Upper lobe of right lung (tissue), 1 donor: ENCODE measurements around the gene KIN. TPM values are rescaled to one million over a fixed set of nuclear protein-coding genes. Genes with fewer than 3 reads are reported as not detected.

Source experiments
- ATAC-seq: fragments of 200-7000 bp; cut with Tn5 transposase; one replicate; pipeline ENCODE4 v1.9.1; 2020; ENCODE audit warnings: mild to moderate bottlenecking, moderate library complexity
- DNase-seq: peaks from one replicate; pipeline ENCODE4 v3.0.0-alpha.2; 2020
- H3K27ac ChIP-seq: fragments of 200-600 bp; one replicate; pipeline ENCODE4 v1.8.0; 2022
- H3K27me3 ChIP-seq: fragments of 200-600 bp; one replicate; pipeline ENCODE4 v1.8.0; 2022; ENCODE audit warnings: mild to moderate bottlenecking
- H3K36me3 ChIP-seq: fragments of 200-600 bp; one replicate; pipeline ENCODE4 v1.8.0; 2022
- H3K4me1 ChIP-seq: fragments of 200-600 bp; one replicate; pipeline ENCODE4 v1.8.0; 2022
- H3K4me3 ChIP-seq: fragments of 200-600 bp; one replicate; pipeline ENCODE4 v1.8.0; 2022; ENCODE audit warnings: mild to moderate bottlenecking
- H3K9me3 ChIP-seq: fragments of 200-600 bp; one replicate; pipeline ENCODE4 v1.8.0; 2022
- intact Hi-C: fragments of 100-400 bp; cut with DNase I; formaldehyde crosslinking; loops from one replicate; pipeline ENCODE4 v1.11.0; 2022
- long read RNA-seq: library from polyadenylated mRNA; unstranded; transcript quantifications from one replicate; pipeline ENCODE4 v2.0.0, GENCODE V29; 2021
- total RNA-seq: library from RNA; stranded (reverse); fragmentation: NEBNext Ultra II Directional; extraction: Animal tissue kit (Norgen Biotek cat#: 25700); gene quantifications from one replicate; pipeline ENCODE4 v1.2.1, GENCODE V29; 2021
- TF ChIP-seq, protein P1 (sequence below): fragments of 200-600 bp; IDR thresholded peaks from one replicate; pipeline ENCODE4 v1.8.0; 2022; ENCODE audit warnings: antibody characterized with exemption
- donor health status: DM: no; HTN: yes; CAD: no; lungs with severe emphysema.

Gene KIN, protein sequence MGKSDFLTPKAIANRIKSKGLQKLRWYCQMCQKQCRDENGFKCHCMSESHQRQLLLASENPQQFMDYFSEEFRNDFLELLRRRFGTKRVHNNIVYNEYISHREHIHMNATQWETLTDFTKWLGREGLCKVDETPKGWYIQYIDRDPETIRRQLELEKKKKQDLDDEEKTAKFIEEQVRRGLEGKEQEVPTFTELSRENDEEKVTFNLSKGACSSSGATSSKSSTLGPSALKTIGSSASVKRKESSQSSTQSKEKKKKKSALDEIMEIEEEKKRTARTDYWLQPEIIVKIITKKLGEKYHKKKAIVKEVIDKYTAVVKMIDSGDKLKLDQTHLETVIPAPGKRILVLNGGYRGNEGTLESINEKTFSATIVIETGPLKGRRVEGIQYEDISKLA
- 11.9 TPM for total RNA-seq
- long read RNA-seq, full-length matches to known transcripts: 6 of 10 reads
- long read RNA-seq, partial matches to known transcripts: 0 of 10 reads
- long read RNA-seq, other reads (novel, unspliced or antisense): 4 of 10 reads

DNA sequence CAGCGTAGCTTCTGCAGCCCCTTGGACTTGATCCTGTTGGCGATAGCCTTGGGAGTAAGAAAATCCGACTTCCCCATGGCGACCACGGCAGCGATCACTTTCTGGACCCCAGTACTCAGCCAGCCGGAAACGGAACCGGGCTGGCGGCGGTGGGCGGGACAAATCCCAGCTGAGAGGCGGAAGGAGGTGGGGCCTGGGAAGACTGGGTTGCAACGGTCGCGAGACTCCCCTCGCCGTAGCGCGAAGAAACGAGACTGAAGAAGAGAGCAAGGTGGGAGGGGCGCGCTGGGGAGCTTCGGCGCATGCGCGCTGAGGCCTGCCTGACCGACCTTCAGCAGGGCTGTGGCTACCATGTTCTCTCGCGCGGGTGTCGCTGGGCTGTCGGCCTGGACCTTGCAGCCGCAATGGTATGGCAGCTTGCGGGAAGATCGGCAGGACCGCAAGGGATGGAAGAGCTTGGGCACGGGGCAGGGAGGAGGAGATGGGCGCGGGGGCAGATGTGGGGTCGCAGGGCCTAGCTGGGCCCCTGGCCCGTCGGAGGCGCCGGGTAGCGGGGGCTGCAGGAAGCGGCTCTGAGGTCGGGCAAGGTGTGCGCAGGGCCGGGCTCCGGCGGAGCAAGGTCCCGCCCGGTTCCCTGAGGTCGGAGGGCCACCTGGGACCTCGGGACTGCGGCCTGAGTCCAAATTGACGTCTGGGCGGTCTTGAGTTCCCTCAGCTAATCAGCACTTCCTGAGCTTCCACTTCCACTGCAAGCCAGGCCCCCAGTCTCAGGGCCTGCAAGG lies at the start of gene KIN, which contains the start of gene ATP5F1C:
KIN (minus strand) TSS at position 137 of the 782 bp plus-strand sequence; CDS start at position 77, 60 bp downstream.
ATP5F1C (plus strand) TSS at position 321 of the 782 bp plus-strand sequence; CDS start at position 352, 31 bp downstream.
- ATAC-seq (peak; percentile 99), DNase-seq (peak; percentile 99)
- Histone ChIP-seq H3K4me3 (peak within 1 kb of the TSS; percentile 94), H3K4me1 (peaks cover 22% of the 10 kb centered on the region), H3K36me3 (no peaks in the 10 kb centered on the region), H3K27ac (peak within 1 kb of the TSS; percentile 90), H3K27me3 (no peaks in the 10 kb centered on the region), H3K9me3 (no peaks in the 10 kb centered on the region)
- intact Hi-C loops: no loop called here
- TF ChIP-seq, protein P1, sequence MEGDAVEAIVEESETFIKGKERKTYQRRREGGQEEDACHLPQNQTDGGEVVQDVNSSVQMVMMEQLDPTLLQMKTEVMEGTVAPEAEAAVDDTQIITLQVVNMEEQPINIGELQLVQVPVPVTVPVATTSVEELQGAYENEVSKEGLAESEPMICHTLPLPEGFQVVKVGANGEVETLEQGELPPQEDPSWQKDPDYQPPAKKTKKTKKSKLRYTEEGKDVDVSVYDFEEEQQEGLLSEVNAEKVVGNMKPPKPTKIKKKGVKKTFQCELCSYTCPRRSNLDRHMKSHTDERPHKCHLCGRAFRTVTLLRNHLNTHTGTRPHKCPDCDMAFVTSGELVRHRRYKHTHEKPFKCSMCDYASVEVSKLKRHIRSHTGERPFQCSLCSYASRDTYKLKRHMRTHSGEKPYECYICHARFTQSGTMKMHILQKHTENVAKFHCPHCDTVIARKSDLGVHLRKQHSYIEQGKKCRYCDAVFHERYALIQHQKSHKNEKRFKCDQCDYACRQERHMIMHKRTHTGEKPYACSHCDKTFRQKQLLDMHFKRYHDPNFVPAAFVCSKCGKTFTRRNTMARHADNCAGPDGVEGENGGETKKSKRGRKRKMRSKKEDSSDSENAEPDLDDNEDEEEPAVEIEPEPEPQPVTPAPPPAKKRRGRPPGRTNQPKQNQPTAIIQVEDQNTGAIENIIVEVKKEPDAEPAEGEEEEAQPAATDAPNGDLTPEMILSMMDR: no peak

DNA sequence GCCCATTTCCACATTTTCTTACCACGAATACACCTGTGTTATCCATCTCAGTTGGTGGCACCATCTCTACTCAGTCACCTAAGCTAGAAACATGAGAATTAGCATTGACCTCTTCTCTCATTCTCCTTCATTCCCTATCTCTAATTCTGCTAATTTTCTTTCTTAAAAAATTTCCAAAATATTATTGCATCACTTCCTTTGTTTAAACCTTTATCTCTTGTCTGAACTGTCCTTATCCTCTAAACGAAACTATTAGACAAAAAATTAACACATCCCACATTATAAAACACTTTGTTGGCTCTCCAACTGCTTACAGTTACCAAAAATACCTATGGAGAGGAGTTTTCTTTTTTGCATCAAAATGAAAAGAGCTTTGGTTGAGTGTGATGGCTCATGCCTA lies 48.8 kb upstream of the KIN start:
- no peaks in the 10 kb centered on the region for H3K36me3 ChIP-seq
- H3K4me3 ChIP-seq: no peak overlapping the region
- ATAC-seq: no peak
- DNase-seq: no peak
- intact Hi-C loops: no loop called here
- H3K27ac ChIP-seq: no peak overlapping the region
- no peaks in the 10 kb centered on the region for H3K9me3 ChIP-seq
- no peaks in the 10 kb centered on the region for H3K4me1 ChIP-seq
- TF ChIP-seq, protein P1: no peak
- no peaks in the 10 kb centered on the region for H3K27me3 ChIP-seq

DNA sequence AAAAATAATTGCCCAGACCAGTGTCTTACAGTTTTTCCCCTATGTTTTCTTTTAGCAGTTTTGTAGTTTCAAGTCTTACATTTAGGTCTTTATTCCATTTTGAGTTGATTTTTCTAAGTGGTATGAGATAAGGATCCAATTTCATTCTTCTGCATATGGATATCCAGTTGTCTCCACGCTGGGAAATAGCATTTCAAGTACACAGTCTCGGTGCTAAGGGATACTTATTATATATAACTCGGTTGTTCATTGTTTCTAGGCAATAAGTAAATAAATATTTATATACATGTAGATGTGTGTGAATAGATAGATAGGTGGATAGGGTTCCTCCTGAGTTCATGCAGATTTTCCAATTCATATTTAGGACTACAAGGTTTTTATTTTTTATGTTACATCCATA lies 46.5 kb upstream of the KIN start:
- Histone ChIP-seq H3K27ac (no peak overlapping the region), H3K4me1 (no peaks in the 10 kb centered on the region), H3K4me3 (no peak overlapping the region), H3K27me3 (no peaks in the 10 kb centered on the region), H3K9me3 (no peaks in the 10 kb centered on the region), H3K36me3 (no peaks in the 10 kb centered on the region)
- no peak for ATAC-seq
- no peak for DNase-seq
- intact Hi-C loops: no loop called here
- TF ChIP-seq, protein P1: no peak

DNA sequence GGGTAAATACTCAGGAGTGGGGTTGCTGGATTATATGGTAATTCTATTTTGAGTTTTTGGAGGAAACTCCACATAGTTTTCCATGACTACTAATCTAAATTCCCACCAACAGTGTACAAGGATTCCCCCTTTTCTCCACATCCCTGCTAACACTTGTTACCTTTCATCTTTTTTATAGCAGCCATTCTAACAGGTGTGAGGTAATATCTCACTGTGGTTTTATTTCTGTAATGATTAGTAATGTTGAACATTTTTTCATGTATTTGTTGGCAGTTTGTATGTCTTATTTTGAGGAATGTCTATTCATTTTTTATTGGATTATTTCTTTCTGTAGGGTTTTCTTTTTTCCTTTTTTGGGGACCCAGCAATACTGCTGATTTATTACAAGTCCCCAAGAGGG lies 45.4 kb upstream of the KIN start:
- H3K9me3 ChIP-seq: no peaks in the 10 kb centered on the region
- intact Hi-C loops: no loop called here
- H3K4me3 ChIP-seq: no peak overlapping the region
- H3K36me3 ChIP-seq: no peaks in the 10 kb centered on the region
- TF ChIP-seq, protein P1: no peak
- H3K27me3 ChIP-seq: no peaks in the 10 kb centered on the region
- DNase-seq: no peak
- no peak overlapping the region for H3K27ac ChIP-seq
- H3K4me1 ChIP-seq: no peaks in the 10 kb centered on the region
- ATAC-seq: no peak

DNA sequence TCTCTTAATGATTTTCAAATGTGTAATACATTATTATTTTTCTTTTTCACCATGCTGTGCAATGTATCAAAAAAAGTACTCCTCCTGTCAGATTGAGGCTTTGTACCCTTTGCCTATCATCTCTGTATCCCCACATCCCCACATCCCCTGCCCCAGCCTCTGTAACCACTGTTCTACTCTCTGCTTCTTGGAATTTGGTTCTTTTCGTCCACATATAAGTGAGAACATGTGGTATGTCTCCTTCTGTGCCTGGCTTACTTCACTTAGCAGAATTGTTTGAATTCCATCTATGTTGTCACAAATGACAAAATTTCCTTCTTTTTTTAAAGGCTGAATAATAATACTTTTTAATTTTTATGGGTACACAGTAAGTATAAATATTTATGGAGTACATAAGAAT lies 44.3 kb upstream of the KIN start:
- Histone ChIP-seq H3K4me3 (no peak overlapping the region), H3K27me3 (no peaks in the 10 kb centered on the region), H3K9me3 (no peaks in the 10 kb centered on the region), H3K36me3 (no peaks in the 10 kb centered on the region), H3K4me1 (no peaks in the 10 kb centered on the region), H3K27ac (no peak overlapping the region)
- no peak for DNase-seq
- TF ChIP-seq, protein P1: no peak
- intact Hi-C loops: no loop called here
- no peak for ATAC-seq
